GM18951 (cell line): ENCODE results near the gene SIDT1.
"Not testable (repeated sequence)": the region's sequence is repeated elsewhere in the genome, so short reads cannot be mapped to it uniquely, and the experiment has no call there.

Source experiments
- POLR2A ChIP-seq: IDR thresholded peaks from 4 replicates; pipeline ENCODE4 v1.6.1; 2011; ENCODE audit warnings: mild to moderate bottlenecking; ENCODE audit not compliant: insufficient read length, insufficient read depth; ENCODE audit errors: extremely low read depth
- in situ Hi-C: fragments of 300-500 bp; cut with MboI; formaldehyde crosslinking; loops from one replicate; pipeline ENCODE4 v1.12.0; 2022; ENCODE audit warnings: low sequenced_read_pairs, mixed read lengths, inconsistent platforms; ENCODE audit not compliant: unreplicated experiment

Gene SIDT1

GRCh38 chr3:113625834-113626233 lies 93.5 kb downstream of the SIDT1 start:
- in situ Hi-C loops: no loop called here
- TF ChIP-seq POLR2A: no peak

DNA sequence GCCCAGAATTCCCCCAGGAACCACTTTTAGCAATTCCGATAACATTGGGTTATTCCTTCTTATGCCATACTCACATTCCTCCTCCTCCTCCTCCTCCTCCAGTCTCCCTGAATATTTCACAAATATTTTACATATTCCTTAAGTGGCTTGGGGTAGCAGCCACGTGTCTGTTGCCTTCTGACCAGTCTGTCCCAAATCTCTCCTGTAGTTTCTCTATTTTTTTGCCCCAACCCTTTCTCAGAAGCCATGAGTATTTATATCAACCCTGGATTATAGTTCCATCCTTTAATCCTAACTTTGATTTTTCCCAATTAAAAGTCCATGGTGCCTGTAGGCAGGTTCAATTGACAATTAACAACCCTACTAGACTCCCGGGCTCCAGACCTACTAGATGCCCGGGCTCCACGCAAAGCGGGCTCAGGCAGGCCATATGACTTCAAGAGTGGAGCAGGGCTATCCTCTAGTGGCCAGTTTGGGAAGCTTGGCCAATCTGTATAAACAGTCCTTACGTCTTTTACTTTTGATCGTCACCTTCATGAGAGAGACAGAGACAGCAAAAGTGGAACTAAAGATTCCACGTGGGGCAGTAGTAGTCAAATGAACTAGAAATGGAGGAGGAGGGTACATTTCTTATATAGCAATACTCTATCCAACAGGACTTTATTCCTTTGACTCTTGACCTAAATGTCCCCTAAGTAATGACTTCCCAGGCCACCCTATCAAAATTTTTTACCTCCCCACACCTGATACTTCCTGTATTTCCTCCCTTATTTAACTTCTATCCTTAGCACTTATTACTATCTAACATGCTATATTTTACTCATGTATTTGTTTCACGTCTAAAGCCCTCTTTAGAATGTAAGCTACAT lies 94.4 kb downstream of the SIDT1 start:
- in situ Hi-C loops: no loop called here
- no peak for TF ChIP-seq POLR2A

DNA sequence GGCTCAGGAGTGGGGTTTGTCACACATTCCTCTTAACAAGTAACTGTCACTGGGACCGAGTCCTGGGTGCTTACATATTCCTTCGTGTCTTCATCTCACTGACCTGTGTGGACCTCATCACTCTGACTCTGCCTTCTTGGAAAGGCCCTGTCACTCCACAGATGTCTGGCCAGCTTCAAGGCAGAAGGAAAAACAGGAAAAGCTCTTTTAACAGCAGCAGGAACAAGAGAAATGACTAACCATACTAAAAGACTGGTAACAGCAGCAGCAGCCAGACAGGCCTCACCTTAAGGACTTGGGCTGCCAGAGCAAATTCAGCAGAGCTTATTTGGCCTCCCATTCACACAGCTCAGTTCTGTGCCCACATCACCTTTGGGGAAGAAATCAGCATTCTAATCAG lies 96.0 kb downstream of the SIDT1 start:
- in situ Hi-C loops: no loop called here
- no peak for TF ChIP-seq POLR2A

DNA sequence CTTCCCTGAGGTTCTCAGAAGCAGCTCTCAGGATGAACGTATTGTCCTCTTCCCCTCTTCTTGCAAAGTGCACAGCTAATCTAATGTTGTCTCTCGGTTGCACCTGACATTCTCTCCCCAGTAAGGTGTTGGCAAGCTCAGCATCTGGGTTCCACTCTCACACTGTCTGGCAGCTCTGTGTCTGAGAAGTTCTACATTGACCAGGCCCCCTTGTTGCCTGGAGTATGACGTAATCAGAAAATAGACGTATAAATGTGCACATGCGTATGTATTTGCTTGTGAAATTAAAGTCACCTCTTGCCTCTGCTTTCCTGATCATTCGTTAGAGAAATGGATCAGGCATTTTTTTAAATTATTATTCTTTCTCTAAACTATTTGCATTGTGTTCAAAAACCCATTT lies 96.4 kb downstream of the SIDT1 start:
- in situ Hi-C loops: no loop called here
- no peak for TF ChIP-seq POLR2A

DNA sequence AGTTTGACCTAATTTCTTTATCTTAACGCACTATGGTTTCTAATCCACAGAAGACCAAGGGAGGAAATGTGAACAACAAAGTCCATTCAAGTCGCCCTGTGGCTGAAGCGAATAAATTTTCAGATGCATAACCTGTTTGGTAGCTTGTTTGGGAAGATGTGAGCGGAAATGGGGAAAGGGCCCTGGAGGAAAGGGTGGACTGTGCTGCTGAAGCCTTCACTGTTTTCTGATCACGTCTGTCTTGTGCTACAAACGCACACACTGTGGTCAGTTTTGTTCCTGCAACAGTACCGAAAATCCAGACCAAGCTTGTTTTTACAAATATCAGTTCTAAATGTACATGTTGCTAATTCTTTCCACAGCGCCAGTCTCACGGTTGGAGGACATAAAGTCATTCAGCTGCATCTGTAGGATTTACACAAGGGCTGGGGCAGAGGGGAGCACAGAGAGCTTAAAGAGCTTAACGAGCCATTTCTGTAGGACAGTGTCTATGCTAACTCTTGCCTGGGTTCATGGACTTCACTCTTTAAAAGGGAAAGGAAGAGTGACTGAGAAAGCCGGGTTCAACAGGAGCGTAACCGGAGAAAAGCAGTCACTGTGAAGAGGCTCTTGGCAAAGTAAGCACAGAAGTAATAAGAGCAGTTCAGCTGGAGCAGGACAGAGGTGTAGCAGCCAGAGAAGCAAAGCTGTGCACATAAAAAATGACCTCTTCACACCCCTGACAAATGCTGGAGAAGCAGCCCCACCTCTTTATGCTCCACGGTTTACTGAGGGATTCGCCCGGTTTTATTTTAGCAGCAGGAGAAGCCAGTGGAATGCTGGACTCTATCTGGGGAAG lies 97.4 kb downstream of the SIDT1 start:
- in situ Hi-C loops: no loop called here
- TF ChIP-seq POLR2A: no peak

GRCh38 chr3:113630956-113631542 lies 98.7 kb downstream of the SIDT1 start:
- no peak for TF ChIP-seq POLR2A
- in situ Hi-C loops: no loop called here

DNA sequence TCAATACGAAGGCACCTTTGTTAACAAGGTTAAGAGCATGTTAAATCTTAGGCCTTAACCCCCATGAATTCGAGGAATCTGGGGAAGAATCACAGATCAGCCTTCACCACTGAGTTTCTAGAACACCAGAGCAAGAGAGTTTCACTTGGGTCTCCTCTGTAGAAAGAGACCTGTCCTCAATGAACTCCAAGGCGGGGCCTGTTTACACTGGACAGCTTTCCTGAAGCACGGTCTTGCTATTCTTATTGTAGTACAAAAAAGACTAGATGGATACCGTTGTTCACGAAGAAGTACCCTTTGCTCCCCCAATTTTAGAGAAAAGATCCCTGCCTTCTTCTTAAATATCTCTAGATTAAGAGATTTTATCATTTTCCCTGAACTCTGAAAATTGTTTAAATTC lies 99.2 kb downstream of the SIDT1 start:
- in situ Hi-C loops: no loop called here

GRCh38 chr3:113634782-113635474 lies 102.6 kb downstream of the SIDT1 start:
- in situ Hi-C loops: no loop called here
- TF ChIP-seq POLR2A: no peak

More for the DNA sequence above, 99.2 kb downstream of the SIDT1 start:
- TF ChIP-seq POLR2A: no peak

- in situ Hi-C loops: not testable (repeated sequence)
These were observed 103.7 kb downstream of the SIDT1 start for GRCh38 chr3:113636034-113636433.

DNA sequence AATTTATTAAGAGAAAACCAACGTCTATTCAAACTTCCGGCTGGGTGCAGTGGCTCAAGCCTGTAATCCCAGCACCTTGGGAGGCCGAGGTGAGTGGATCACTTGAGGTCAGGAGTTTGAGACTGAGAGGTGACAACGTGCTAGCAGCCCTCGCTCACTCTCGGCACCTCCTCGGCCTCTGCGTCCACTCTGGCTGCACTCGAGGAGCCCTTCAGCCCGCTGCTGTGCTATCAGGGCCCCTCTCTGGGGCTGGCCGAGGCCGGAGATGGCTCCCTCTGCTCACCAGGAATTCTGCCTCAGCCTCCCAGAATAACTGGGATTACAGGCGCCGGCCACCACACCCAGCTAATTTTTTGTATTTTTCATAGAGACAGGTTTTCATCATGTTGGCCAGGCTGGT lies 105.4 kb downstream of the SIDT1 start:
- no peak for TF ChIP-seq POLR2A
- in situ Hi-C loops: no loop called here

DNA sequence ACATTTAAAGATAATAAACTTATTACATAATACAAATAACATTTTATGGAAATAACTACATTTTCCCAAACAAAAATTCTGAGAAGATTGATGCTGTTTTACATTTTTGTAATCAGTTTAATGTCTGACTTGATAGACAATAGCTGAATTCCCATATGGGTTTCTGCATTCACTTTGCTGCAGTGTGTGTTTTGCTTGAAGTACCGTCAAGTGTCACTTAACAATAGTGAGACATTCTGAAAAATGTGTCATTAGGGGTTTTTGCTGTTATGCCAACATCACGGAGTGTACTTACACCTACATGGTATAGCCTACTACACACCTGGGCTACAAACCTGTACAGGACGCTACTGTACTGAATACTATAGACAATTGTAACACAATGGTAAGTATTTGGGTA lies 106.6 kb downstream of the SIDT1 start:
- in situ Hi-C loops: no loop called here
- no peak for TF ChIP-seq POLR2A

DNA sequence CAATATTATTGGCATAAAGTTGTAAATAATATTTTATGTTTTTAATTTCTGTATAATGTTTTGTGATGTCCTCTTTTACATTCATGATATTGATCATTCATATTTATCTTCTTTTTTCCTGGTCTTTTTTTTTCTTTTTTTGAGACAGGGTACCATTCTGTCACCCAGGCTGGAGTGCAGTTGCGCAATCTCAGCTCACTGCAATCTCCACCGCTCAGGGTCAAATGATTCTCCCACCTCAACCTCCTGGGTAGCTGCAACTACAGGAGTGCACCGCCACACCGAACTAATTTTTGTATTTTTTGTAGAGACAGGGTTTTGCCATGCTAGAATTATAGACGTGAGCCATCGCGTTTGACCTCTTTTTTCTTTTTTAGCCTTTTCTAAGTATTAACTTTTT lies 111.2 kb downstream of the SIDT1 start:
- no peak for TF ChIP-seq POLR2A
- in situ Hi-C loops: no loop called here

GRCh38 chr3:113648524-113648923 lies 116.2 kb downstream of the SIDT1 start:
- no peak for TF ChIP-seq POLR2A
- in situ Hi-C loops: no loop called here
